ENCODE data around the gene NAALADL1.

Gene NAALADL1, protein sequence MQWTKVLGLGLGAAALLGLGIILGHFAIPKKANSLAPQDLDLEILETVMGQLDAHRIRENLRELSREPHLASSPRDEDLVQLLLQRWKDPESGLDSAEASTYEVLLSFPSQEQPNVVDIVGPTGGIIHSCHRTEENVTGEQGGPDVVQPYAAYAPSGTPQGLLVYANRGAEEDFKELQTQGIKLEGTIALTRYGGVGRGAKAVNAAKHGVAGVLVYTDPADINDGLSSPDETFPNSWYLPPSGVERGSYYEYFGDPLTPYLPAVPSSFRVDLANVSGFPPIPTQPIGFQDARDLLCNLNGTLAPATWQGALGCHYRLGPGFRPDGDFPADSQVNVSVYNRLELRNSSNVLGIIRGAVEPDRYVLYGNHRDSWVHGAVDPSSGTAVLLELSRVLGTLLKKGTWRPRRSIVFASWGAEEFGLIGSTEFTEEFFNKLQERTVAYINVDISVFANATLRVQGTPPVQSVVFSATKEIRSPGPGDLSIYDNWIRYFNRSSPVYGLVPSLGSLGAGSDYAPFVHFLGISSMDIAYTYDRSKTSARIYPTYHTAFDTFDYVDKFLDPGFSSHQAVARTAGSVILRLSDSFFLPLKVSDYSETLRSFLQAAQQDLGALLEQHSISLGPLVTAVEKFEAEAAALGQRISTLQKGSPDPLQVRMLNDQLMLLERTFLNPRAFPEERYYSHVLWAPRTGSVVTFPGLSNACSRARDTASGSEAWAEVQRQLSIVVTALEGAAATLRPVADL

GRCh38 chr11:65058419-65059054 is at the start of gene NAALADL1:
Gene NAALADL1, minus strand, starts transcription at chr11:65058553. Its CDS starts 32 bp downstream, at chr11:65058521.
- no peak for DNase-seq

DNA sequence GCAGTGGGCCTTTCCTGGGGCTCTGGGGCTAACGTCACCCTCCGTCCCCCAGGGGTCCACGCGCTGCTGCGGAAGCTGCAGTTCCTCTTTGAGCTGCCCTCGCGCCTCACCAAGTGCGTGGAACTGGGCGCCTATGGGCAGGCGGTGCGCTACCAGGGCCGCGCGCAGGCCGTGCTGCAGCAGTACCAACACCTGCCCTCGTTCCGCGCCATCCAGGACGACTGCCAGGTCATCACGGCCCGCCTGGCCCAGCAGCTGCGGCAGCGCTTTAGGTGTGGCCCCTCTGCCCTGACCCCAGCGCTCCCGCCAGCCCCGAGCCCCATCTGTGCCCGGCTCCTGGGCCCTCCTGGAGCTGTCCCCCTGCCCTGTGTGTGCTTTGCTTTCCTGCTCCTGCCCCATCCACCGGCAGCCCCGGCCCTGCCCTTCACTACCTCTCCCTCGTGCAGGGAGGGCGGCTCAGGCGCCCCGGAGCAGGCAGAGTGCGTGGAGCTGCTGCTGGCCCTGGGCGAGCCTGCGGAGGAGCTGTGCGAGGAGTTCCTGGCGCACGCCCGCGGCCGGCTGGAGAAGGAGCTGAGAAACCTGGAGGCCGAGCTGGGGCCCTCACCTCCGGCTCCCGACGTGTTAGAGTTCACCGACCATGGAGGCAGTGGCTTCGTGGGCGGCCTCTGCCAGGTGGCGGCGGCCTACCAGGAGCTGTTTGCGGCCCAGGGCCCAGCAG is 49.6 kb upstream of the NAALADL1 start:
- no peak for DNase-seq

DNA sequence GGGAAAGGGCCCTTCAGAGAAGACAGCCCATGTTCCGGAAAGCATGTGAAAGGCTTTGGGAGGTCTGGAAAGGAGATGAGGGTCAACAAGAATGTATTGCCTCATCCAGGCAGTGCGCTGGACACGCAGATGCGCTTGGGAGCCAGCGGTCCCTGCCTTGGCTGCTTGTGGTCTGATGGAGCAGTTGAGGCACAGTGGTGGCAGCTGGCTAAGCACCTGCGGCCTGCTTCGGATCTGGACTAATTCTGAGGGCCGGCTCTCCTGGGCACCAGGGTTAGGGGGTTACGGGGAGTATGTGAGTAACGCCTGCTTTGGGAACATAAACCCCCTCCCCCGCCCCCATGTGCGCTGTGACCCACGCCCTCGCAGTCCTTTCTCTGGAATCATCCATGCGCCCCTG is 48.7 kb upstream of the NAALADL1 start:
- DNase-seq, result no peak

DNA sequence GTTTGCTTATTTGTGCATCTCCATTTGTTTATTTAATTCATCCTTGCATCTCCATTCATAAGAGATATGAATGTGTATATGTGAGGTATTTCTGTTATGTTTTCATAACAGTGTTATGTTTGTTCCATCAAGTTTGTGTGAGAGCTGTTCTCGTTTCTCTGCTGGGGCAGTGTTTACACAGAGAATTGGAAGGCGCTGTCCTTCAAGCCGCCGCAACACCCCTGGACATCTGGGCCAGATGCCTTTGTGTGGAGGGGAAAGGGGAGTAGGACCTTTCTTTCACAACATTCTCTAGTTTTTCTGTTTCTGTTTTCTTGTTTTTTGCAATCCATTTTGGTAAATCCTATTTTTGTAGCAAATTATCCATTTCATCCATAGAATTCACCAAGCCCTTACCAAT is 46.3 kb upstream of the NAALADL1 start:
- DNase-seq, result no peak

GRCh38 chr11:65103476-65103875 is 45.1 kb upstream of the NAALADL1 start:
- DNase-seq, result no peak

- DNase-seq, result no peak
These were observed 44.1 kb upstream of the NAALADL1 start for GRCh38 chr11:65102142-65103095.

DNA sequence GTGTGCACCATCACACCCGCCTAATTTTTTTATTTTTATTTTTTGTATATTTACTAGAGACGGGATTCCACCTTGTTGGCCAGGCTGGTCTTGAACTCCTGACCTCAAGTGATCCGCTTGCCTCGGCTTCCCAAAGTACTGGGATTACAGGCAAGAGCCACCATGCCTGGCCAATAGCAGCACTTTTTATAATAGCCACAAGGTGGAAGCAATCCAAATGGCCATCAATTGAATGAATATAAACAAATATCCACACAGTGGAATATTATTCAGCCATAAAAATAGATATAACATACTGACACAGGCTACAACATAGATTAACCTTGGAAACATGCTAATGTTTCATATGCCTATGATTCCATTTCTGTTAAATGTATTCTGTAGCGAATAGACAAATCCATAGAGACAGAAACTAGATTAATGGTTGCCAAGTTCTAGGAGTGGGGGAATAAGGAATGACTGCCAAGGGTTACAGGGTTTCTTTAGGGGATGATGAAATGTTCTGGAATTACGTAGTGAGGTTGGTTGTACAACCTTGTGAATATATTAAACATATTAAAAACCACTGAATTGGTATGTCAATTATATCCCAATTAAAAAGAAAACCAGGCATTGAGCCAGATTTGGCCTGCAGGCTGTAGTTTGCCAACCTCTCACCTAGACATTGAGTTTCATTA is 42.5 kb upstream of the NAALADL1 start:
- DNase-seq, result no peak

- DNase-seq, result no peak
These were observed 38.6 kb upstream of the NAALADL1 start for GRCh38 chr11:65096926-65097325.

DNA sequence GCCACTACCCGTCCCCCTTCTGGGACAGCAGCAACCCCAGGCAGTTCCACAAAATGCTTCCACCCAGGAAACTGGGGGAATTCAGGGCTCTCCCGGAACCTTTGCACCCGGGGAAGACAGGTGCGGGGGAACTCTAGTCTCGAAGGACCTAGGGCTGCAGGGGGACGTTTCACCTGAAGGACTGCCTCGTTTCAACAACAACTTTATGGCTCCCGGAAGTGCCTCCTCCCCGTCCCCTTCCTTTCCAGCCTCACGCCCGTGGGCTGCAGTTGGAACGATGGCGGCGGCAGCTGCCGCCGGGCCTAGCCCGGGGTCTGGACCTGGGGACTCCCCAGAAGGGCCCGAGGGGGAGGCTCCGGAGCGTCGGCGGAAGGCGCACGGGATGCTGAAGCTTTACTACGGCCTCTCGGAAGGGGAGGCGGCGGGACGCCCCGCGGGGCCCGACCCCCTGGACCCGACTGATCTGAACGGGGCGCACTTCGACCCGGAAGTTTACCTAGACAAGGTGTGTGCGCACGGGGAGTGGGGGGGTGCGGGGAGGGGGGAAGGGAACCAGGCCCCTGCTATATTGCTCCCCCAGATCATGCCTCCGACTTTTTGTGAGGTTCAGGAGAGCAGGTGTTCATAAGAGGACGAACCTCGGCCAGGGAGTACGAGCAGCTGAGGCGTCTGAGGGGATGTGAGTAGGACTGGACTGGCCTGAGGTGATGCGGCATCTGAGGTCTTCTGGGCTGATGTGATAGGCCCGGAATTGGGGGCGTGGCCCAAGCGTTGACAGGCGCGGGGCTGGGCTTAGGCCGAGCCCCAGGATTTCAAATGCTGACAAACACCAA is 37.8 kb upstream of the NAALADL1 start, which contains the start of gene VPS51:
Gene VPS51, plus strand, starts transcription at position 241 of the 833 bp plus-strand sequence. Its CDS starts 37 bp downstream, at position 278.
- DNase-seq, result peak; percentile 37

DNA sequence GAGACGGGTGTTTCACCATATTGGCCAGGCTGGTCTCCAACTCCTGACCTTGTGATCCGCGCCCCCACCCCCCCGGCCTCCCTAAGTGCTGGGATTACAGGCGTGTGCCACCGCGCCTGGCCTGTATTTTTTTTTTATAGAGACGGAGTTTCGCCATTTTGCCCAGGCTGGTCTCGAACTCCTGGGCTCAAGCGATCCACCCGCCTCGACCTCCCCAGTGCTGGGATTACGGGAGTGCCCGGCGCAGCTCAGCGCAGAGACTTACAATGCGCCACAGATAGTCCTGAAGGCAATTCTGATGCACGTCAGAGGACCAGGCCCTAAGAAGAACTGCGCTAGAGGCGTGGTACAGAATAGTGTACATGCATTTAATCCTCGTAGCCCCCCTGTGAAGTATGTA is 37.1 kb upstream of the NAALADL1 start:
- no peak for DNase-seq

- DNase-seq, result no peak
These were observed 32.3 kb upstream of the NAALADL1 start for GRCh38 chr11:65090628-65091027.

- DNase-seq, result no peak
These were observed 31.3 kb upstream of the NAALADL1 start for GRCh38 chr11:65089621-65090020.

- no peak for DNase-seq
These were observed 29.5 kb upstream of the NAALADL1 start for GRCh38 chr11:65087827-65088226.

- DNase-seq, result no peak
These were observed 28.9 kb upstream of the NAALADL1 start for GRCh38 chr11:65087216-65087615.

- no peak for DNase-seq
These were observed 28.5 kb upstream of the NAALADL1 start for GRCh38 chr11:65086809-65087208.

- no peak for DNase-seq
These were observed 27.1 kb upstream of the NAALADL1 start for GRCh38 chr11:65085446-65085845.

DNA sequence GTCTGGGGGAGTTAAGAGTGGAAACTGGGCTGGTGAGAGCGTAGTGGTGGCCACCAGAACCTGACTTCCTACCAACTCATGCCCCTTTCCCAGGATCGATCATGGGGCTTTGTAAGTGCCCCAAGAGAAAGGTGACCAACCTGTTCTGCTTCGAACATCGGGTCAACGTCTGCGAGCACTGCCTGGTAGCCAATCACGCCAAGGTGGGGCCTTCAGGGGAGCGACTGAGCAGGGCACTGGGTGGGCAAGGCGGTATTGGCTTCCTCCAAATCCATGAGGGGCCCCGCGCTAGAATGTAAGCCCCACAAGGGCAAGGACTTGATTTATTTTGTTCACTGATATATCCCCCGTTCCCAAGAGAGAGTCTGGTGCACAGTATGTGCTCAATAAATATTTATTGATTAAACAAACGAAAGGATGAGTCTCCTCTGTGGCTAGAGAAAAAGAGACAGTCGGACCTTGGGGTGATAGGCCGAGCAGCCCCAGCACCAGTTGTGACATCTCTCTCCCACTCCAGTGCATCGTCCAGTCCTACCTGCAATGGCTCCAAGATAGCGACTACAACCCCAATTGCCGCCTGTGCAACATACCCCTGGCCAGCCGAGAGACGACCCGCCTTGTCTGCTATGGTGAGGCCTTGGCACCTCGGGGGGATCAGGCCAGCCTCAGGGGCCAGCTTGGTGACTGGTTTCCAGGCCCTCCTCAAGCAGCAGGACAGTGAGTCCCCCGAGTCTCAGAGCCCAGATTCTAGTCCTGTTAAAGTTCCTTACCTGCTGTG is 26.4 kb upstream of the NAALADL1 start:
- DNase-seq, result no peak

DNA sequence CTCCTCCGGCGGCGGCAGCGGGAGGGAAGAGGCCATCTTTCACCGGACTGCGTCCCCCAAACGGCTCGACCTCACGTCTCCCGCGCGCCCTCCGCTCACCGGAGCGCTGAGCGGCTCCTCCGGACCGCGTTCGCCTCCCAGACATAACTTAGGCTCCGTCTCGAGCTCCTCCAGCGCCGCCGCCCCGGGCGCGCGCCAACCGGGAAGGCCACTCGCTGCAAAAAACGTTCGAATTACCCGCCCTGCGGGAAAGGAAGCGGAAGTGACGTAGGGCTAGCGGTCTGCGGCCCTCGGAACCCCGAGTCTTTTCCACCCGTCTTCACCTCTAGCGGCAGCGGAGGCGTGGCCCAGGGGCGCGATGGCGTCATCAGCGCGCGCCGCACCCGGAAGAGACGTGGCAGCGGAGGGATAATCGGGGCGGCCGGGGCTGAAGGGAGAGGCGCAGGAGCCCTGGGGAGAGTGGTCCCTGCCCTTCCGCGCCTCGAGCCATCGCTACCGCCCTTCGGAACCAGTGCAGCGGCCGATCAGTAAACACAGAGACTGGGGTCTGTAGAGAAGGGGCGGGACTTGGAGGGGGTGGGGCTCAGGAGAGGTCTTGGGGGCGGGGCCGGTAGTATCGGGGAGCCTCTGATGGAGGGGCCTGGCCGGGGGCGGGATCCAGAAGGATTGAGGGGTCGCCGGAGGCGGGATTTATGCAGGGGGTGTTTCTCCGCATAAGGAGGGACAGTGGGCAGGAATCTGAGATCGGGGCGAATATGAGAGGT is 25.7 kb upstream of the NAALADL1 start, which contains the start of the genes CDCA5 and ZFPL1:
Gene CDCA5, minus strand, starts transcription at position 207 of the 764 bp plus-strand sequence. Its CDS starts 62 bp downstream, at position 145.
Gene ZFPL1, plus strand, starts transcription at position 389 of the 764 bp plus-strand sequence. CDS start 477 bp downstream, outside the sequence.
- peak; percentile 89 for DNase-seq
